Measurements from ENCODE around the gene VWA5A. TPM values are rescaled to one million over a fixed set of nuclear protein-coding genes. Genes with fewer than 3 reads are reported as not detected.
"Not testable (repeated sequence)": the region's sequence is repeated elsewhere in the genome, so short reads cannot be mapped to it uniquely, and the experiment has no call there.

VWA5A gene
- total RNA-seq, 2 experiments from 2014 or later, result 4.3 to 5.2 TPM

DNA sequence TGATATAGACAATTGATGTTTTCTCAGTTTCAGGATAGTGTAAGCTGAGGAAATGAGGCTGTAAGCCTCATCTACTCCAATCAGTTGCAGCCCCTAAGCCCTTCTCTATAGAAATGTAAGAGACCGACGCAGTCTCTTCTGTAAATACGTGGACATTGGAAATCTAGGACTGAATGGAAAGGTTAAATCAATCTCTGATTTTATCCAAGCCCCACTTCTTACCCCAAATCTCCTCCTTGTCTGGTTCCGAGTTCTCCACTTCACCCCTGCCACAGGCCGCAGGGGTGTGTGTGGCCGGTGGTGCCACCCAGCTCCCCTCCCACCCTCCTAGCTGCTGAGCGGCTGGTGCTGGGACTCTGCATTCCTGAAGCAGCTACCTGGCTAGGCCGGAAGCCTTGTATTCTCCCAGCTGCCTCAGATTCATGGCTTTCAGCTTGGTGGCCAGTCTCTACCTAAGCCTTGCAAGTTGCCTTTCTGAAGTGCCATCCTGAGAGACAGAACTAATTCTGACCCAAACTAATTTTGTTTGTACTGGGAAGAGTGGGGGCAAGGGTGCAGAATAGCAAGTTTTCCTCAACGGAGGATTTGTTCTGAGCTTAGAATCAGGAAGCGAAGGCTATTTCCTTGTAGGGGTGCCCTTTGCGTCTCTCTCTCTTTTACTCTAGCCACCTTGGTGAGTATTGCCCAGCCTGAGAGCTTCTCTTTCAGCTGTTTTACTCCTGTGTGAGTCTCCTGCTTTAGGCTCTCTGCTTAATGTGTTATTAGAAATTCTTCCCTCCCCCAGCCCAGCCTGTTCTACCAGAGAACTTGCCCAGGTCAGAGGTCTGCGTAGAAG is 749 bp downstream of the VWA5A start:
- DNase-seq, result peak; percentile 7
- Mint-ChIP-seq H3K27me3 (peaks cover 9% of the 10 kb centered on the region), H3K27ac (peak overlapping the region; percentile 82), H3K4me3 (peak overlapping the region; percentile 92), H3K9me3 (no peaks in the 10 kb centered on the region), H3K4me1 (peaks cover 18% of the 10 kb centered on the region), H3K36me3 (peaks cover 4% of the 10 kb centered on the region)

GRCh38 chr11:124119103-124119502 is 3.9 kb downstream of the VWA5A start:
- DNase-seq, result no peak
- no peak overlapping the region for H3K4me3 Mint-ChIP-seq
- no peaks in the 10 kb centered on the region for H3K9me3 Mint-ChIP-seq
- peaks cover 12% of the 10 kb centered on the region for H3K36me3 Mint-ChIP-seq
- H3K4me1 Mint-ChIP-seq, result peaks cover 20% of the 10 kb centered on the region
- H3K27me3 Mint-ChIP-seq, result no peaks in the 10 kb centered on the region
- no peak overlapping the region for H3K27ac Mint-ChIP-seq

- Mint-ChIP-seq H3K9me3 (no peaks in the 10 kb centered on the region), H3K4me1 (peaks cover 11% of the 10 kb centered on the region), H3K36me3 (peaks cover 21% of the 10 kb centered on the region), H3K27ac (no peak overlapping the region), H3K4me3 (no peak overlapping the region), H3K27me3 (no peaks in the 10 kb centered on the region)
- no peak for DNase-seq
Observed at GRCh38 chr11:124120891-124121290, 5.6 kb downstream of the VWA5A start.

GRCh38 chr11:124122123-124122522 is 6.9 kb downstream of the VWA5A start:
- H3K4me3 Mint-ChIP-seq, result no peak overlapping the region
- no peak for DNase-seq
- H3K36me3 Mint-ChIP-seq, result peaks cover 23% of the 10 kb centered on the region
- no peaks in the 10 kb centered on the region for H3K9me3 Mint-ChIP-seq
- no peaks in the 10 kb centered on the region for H3K27me3 Mint-ChIP-seq
- peaks cover 5% of the 10 kb centered on the region for H3K4me1 Mint-ChIP-seq
- H3K27ac Mint-ChIP-seq, result no peak overlapping the region

DNA sequence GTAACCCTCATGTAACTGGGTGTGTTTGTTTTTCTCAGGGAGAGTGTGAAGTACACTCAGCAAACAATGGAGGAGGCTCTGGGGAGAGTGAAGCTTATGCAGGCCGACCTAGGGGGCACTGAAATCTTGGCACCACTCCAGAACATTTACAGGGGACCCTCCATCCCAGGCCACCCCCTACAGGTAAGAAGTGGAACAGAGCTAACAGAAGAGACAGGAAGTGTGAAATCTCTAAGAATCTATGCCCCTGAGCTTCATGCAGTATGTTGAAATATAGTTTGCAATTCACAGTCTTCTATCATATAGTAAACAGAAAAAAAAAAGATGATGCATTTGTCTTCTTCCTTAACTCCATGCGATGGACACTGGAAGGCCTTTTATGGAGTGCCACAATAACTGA is 8.4 kb downstream of the VWA5A start:
- Mint-ChIP-seq H3K9me3 (peaks cover 5% of the 10 kb centered on the region), H3K27me3 (no peaks in the 10 kb centered on the region), H3K4me3 (no peak overlapping the region), H3K36me3 (peaks cover 29% of the 10 kb centered on the region), H3K27ac (no peak overlapping the region), H3K4me1 (peaks cover 3% of the 10 kb centered on the region)
- no peak for DNase-seq

DNA sequence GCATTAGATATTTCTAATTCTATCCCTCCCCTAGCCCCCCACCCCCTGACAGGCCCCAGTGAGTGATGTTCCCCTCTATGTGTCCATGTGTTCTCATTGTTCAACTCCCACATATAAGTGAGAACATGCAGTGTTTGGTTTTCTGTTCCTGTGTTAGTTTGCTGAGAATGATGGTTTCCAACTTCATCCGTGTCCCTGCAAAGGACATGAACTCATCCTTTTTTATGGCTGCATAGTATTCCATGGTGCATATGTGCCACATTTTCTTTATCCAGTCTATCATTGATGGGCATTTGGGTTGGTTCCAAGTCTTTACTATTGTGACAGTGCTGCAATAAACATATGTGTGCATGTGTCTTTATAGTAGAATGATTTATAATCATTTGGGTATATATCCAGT is 11.9 kb downstream of the VWA5A start:
- not testable (repeated sequence) for H3K27me3 Mint-ChIP-seq, H3K4me3 Mint-ChIP-seq, DNase-seq, H3K9me3 Mint-ChIP-seq, H3K4me1 Mint-ChIP-seq, H3K27ac Mint-ChIP-seq
- H3K36me3 Mint-ChIP-seq, result peaks cover 25% of the 10 kb centered on the region

DNA sequence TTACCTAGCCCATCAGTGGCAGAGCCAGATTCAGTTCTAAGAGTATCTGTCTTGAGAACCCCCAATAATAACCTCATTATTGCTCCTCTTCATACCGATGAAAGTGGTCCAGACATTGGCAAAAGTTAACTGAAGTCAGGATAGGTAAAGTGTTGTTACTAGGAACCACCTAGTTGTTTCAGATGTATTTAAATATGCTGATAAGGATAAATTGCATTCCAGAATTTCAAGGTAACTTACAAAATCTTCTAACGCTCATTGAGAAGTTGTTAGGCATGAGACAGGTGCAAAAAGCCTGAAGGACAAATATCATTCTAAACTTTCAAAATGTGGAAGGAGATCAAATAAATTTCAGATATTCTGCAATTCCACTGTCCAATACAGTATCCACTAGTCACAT is 27.8 kb downstream of the VWA5A start:
- no peaks in the 10 kb centered on the region for H3K27me3 Mint-ChIP-seq
- no peak for DNase-seq
- peaks cover 22% of the 10 kb centered on the region for H3K36me3 Mint-ChIP-seq
- peaks cover 7% of the 10 kb centered on the region for H3K9me3 Mint-ChIP-seq
- H3K27ac Mint-ChIP-seq, result no peak overlapping the region
- H3K4me3 Mint-ChIP-seq, result no peak overlapping the region
- no peaks in the 10 kb centered on the region for H3K4me1 Mint-ChIP-seq

DNA sequence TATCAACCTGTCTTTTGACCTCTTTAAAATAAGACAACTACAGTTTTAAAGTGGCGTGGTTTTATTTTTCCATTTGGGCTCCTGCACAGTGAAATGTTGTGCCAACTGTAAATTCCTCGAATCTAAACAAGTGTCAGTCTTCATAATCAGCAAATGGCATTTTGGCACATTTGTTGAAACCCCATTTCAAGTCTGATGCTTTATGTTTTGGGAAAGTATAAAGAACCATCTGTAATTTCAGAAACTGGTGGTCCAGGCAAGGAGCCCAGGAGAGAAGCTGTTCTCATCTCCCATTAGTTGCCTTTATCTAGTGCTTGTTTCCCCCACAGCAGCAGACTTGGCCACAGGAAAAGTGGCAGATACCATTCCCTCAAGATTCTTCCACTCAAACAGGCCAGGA is 32.7 kb downstream of the VWA5A start:
- H3K9me3 Mint-ChIP-seq, result peaks cover 5% of the 10 kb centered on the region
- no peak overlapping the region for H3K4me3 Mint-ChIP-seq
- DNase-seq, result no peak
- H3K27me3 Mint-ChIP-seq, result no peaks in the 10 kb centered on the region
- no peak overlapping the region for H3K27ac Mint-ChIP-seq
- H3K4me1 Mint-ChIP-seq, result peaks cover 2% of the 10 kb centered on the region
- no peaks in the 10 kb centered on the region for H3K36me3 Mint-ChIP-seq

- Mint-ChIP-seq H3K36me3 (no peaks in the 10 kb centered on the region), H3K4me1 (peaks cover 2% of the 10 kb centered on the region), H3K27ac (no peak overlapping the region), H3K4me3 (no peak overlapping the region), H3K27me3 (peaks cover 3% of the 10 kb centered on the region), H3K9me3 (peaks cover 5% of the 10 kb centered on the region)
- no peak for DNase-seq
Observed at GRCh38 chr11:124150684-124151083, 35.4 kb downstream of the VWA5A start.

GRCh38 chr11:124152770-124153407 is 37.6 kb downstream of the VWA5A start:
- no peak overlapping the region for H3K4me3 Mint-ChIP-seq
- peaks cover 5% of the 10 kb centered on the region for H3K9me3 Mint-ChIP-seq
- no peaks in the 10 kb centered on the region for H3K36me3 Mint-ChIP-seq
- no peak for DNase-seq
- H3K27me3 Mint-ChIP-seq, result peaks cover 9% of the 10 kb centered on the region
- H3K4me1 Mint-ChIP-seq, result peaks cover 2% of the 10 kb centered on the region
- no peak overlapping the region for H3K27ac Mint-ChIP-seq

- Mint-ChIP-seq H3K9me3 (peaks cover 5% of the 10 kb centered on the region), H3K36me3 (no peaks in the 10 kb centered on the region), H3K4me1 (peaks cover 2% of the 10 kb centered on the region), H3K27me3 (peaks cover 10% of the 10 kb centered on the region), H3K4me3 (no peak overlapping the region), H3K27ac (no peak overlapping the region)
- DNase-seq, result no peak
Observed at GRCh38 chr11:124153821-124154220, 38.6 kb downstream of the VWA5A start.

GRCh38 chr11:124159481-124159880 is 44.2 kb downstream of the VWA5A start:
- peaks cover 14% of the 10 kb centered on the region for H3K27me3 Mint-ChIP-seq
- H3K4me3 Mint-ChIP-seq, result no peak overlapping the region

GRCh38 chr11:124160986-124161385 is 45.7 kb downstream of the VWA5A start:
- Mint-ChIP-seq H3K4me3 (no peak overlapping the region), H3K9me3 (no peaks in the 10 kb centered on the region), H3K36me3 (no peaks in the 10 kb centered on the region), H3K27me3 (peaks cover 14% of the 10 kb centered on the region), H3K27ac (no peak overlapping the region), H3K4me1 (no peaks in the 10 kb centered on the region)
- no peak for DNase-seq

More at GRCh38 chr11:124159481-124159880, 44.2 kb downstream of the VWA5A start:
- DNase-seq, result no peak
- Mint-ChIP-seq H3K27ac (no peak overlapping the region), H3K4me1 (no peaks in the 10 kb centered on the region), H3K36me3 (no peaks in the 10 kb centered on the region), H3K9me3 (no peaks in the 10 kb centered on the region)

- H3K27ac Mint-ChIP-seq, result no peak overlapping the region
- DNase-seq, result no peak
- peaks cover 2% of the 10 kb centered on the region for H3K4me1 Mint-ChIP-seq
- H3K4me3 Mint-ChIP-seq, result no peak overlapping the region
- no peaks in the 10 kb centered on the region for H3K9me3 Mint-ChIP-seq
- H3K36me3 Mint-ChIP-seq, result no peaks in the 10 kb centered on the region
- H3K27me3 Mint-ChIP-seq, result peaks cover 27% of the 10 kb centered on the region
Observed at GRCh38 chr11:124167826-124168231, 52.6 kb downstream of the VWA5A start.

DNA sequence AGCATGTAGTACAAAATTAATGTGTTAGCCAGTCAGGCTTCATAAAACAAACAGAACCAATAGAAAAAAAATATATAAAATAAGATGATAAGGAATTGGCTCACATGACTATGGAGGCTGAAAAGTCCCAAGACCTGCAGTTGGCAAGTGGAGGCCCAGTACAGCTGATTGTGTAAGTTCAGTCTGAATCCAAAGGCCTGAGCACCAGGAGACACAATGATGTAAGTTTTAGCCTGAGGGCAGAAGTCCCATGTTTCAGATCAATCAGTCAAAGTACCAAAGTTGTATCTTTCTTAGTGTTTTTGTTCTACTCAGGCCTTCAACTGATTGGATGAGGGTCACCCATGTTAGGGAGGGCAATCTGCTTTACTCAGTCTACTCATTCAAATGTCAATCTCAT is 53.5 kb downstream of the VWA5A start:
- Mint-ChIP-seq H3K27me3 (peaks cover 27% of the 10 kb centered on the region), H3K9me3 (no peaks in the 10 kb centered on the region), H3K27ac (no peak overlapping the region), H3K36me3 (no peaks in the 10 kb centered on the region), H3K4me3 (no peak overlapping the region), H3K4me1 (peaks cover 2% of the 10 kb centered on the region)
- DNase-seq, result no peak

- H3K4me1 Mint-ChIP-seq, H3K4me3 Mint-ChIP-seq, H3K36me3 Mint-ChIP-seq, H3K9me3 Mint-ChIP-seq, DNase-seq, H3K27ac Mint-ChIP-seq: not testable (repeated sequence)
- H3K27me3 Mint-ChIP-seq, result peaks cover 22% of the 10 kb centered on the region
Observed at GRCh38 chr11:124170315-124170714, 55.1 kb downstream of the VWA5A start.

All from activated naive CD8-positive, alpha-beta T cell treated with anti-CD3 and anti-CD28 coated beads for 36 hours (primary cell).